WTC11 (cell line): ENCODE measurements around the gene APH1B. TPM values are rescaled to one million over a fixed set of nuclear protein-coding genes. Genes with fewer than 3 reads are reported as not detected.

Source experiments
- ATAC-seq: fragments of 200-7000 bp; cut with Tn5 transposase; 2 replicates; pipeline ENCODE4 v1.10.0; 2021; ENCODE audit warnings: mild to moderate bottlenecking, moderate library complexity
- CTCF ChIA-PET: fragments of 300-600 bp; sonication (Branson Sonifier 250); formaldehyde crosslinking; loops from one replicate; lab custom pipeline; 2021; ENCODE audit warnings: antibody characterized with exemption; lab: Charles Lee
- POLR2A ChIA-PET: fragments of 350-600 bp; sonication (Branson Sonifier 250); formaldehyde crosslinking; loops from one replicate; lab custom pipeline; 2021; ENCODE audit warnings: antibody characterized with exemption; lab: Charles Lee
- DNase-seq: peaks from one replicate; pipeline ENCODE4 v3.0.0; 2021; ENCODE audit warnings: low spot score
- H3K27ac Mint-ChIP-seq: 2 replicates; pipeline ENCODE4 v1.8.0; 2021; ENCODE audit warnings: mixed read lengths
- H3K27me3 Mint-ChIP-seq: 2 replicates; pipeline ENCODE4 v1.8.0; 2021; ENCODE audit warnings: low read depth, mild to moderate bottlenecking, moderate library complexity, mixed read lengths
- H3K36me3 Mint-ChIP-seq: 2 replicates; pipeline ENCODE4 v1.8.0; 2021; ENCODE audit warnings: mixed read lengths
- H3K4me1 Mint-ChIP-seq: 2 replicates; pipeline ENCODE4 v1.8.0; 2022; ENCODE audit warnings: mixed read lengths
- H3K4me3 Mint-ChIP-seq: 2 replicates; pipeline ENCODE4 v1.8.0; 2021; ENCODE audit warnings: mild to moderate bottlenecking, moderate library complexity, mixed read lengths
- H3K9me3 Mint-ChIP-seq: 2 replicates; pipeline ENCODE4 v1.8.0; 2021; ENCODE audit warnings: mixed read lengths
- CREB1 ChIP-seq: sonication (generic); formaldehyde crosslinking; IDR thresholded peaks from 2 replicates; pipeline ENCODE4 v1.8.0; 2023; ENCODE audit warnings: mild to moderate bottlenecking, missing genetic modification reagents
- E2F5 ChIP-seq: sonication (generic); formaldehyde crosslinking; IDR thresholded peaks from 2 replicates; pipeline ENCODE4 v1.8.1; 2022; ENCODE audit warnings: mild to moderate bottlenecking, moderate library complexity, missing genetic modification reagents
- ESRRA ChIP-seq: sonication (generic); formaldehyde crosslinking; IDR thresholded peaks from 2 replicates; pipeline ENCODE4 v1.8.1; 2022; ENCODE audit warnings: mild to moderate bottlenecking, missing genetic modification reagents, borderline replicate concordance
- FOXJ3 ChIP-seq: sonication (generic); formaldehyde crosslinking; IDR thresholded peaks from 2 replicates; pipeline ENCODE4 v1.9.0; 2021; ENCODE audit warnings: missing genetic modification reagents, mild to moderate bottlenecking, borderline replicate concordance
- FOXP4 ChIP-seq: sonication (generic); formaldehyde crosslinking; IDR thresholded peaks from 2 replicates; pipeline ENCODE4 v1.8.0; 2022; ENCODE audit warnings: mild to moderate bottlenecking, missing genetic modification reagents
- GRHL2 ChIP-seq: fragments of 250-450 bp; sonication (Bioruptor Pico); IDR thresholded peaks from 2 replicates; pipeline ENCODE4 v1.8.0; 2022; ENCODE audit warnings: mild to moderate bottlenecking, moderate library complexity; ENCODE audit not compliant: insufficient replicate concordance, severe bottlenecking
- GTF2I ChIP-seq: fragments of 250-450 bp; sonication (Bioruptor Pico); conservative IDR thresholded peaks from 2 replicates; pipeline ENCODE4 v1.4.0; 2021; ENCODE audit warnings: mild to moderate bottlenecking
- JAZF1 ChIP-seq: fragments of 250-450 bp; sonication (Bioruptor Pico); IDR thresholded peaks from 2 replicates; pipeline ENCODE4 v1.9.0; 2021; ENCODE audit warnings: moderate library complexity, mild to moderate bottlenecking, inconsistent platforms
- JUN ChIP-seq: sonication (generic); formaldehyde crosslinking; IDR thresholded peaks from 2 replicates; pipeline ENCODE4 v1.8.0; 2023; ENCODE audit warnings: mild to moderate bottlenecking, missing genetic modification reagents
- KAT7 ChIP-seq: sonication (generic); formaldehyde crosslinking; IDR thresholded peaks from 2 replicates; pipeline ENCODE4 v1.8.1; 2023; ENCODE audit warnings: missing genetic modification reagents, mild to moderate bottlenecking, borderline replicate concordance
- MYBL2 ChIP-seq: sonication (generic); formaldehyde crosslinking; IDR thresholded peaks from 2 replicates; pipeline ENCODE4 v1.8.1; 2023; ENCODE audit warnings: mild to moderate bottlenecking, moderate library complexity, missing genetic modification reagents
- NFATC4 ChIP-seq: fragments of 250-450 bp; sonication (Bioruptor Pico); IDR thresholded peaks from 2 replicates; pipeline ENCODE4 v1.9.0; 2021; ENCODE audit warnings: mild to moderate bottlenecking
- NFE2L1 ChIP-seq: sonication (generic); formaldehyde crosslinking; IDR thresholded peaks from 2 replicates; pipeline ENCODE4 v1.8.1; 2023; ENCODE audit warnings: missing genetic modification reagents
- NR2C2 ChIP-seq: sonication (generic); formaldehyde crosslinking; IDR thresholded peaks from 2 replicates; pipeline ENCODE4 v1.8.0; 2022; ENCODE audit warnings: mild to moderate bottlenecking, missing genetic modification reagents
- RELA ChIP-seq: sonication (generic); formaldehyde crosslinking; IDR thresholded peaks from 2 replicates; pipeline ENCODE4 v1.8.1; 2022; ENCODE audit warnings: missing genetic modification reagents, mild to moderate bottlenecking, borderline replicate concordance
- SMAD3 ChIP-seq: sonication (generic); formaldehyde crosslinking; IDR thresholded peaks from 2 replicates; pipeline ENCODE4 v1.8.0; 2022; ENCODE audit warnings: missing genetic modification reagents, mild to moderate bottlenecking, borderline replicate concordance
- SP1 ChIP-seq: sonication (generic); formaldehyde crosslinking; conservative IDR thresholded peaks from 2 replicates; pipeline ENCODE4 v1.8.1; 2022; ENCODE audit warnings: missing genetic modification reagents
- TEAD1 ChIP-seq: sonication (generic); formaldehyde crosslinking; IDR thresholded peaks from 2 replicates; pipeline ENCODE4 v1.8.0; 2022; ENCODE audit warnings: mild to moderate bottlenecking, missing genetic modification reagents
- TEAD4 ChIP-seq: sonication (generic); formaldehyde crosslinking; IDR thresholded peaks from 2 replicates; pipeline ENCODE4 v1.8.0; 2022; ENCODE audit warnings: mild to moderate bottlenecking, missing genetic modification reagents
- TP53 ChIP-seq: sonication (generic); formaldehyde crosslinking; IDR thresholded peaks from 2 replicates; pipeline ENCODE4 v1.8.1; 2023; ENCODE audit warnings: mild to moderate bottlenecking, missing genetic modification reagents
- ZNF121 ChIP-seq: sonication (generic); formaldehyde crosslinking; IDR thresholded peaks from 2 replicates; pipeline ENCODE4 v1.8.0; 2023; ENCODE audit warnings: missing genetic modification reagents
- ZNF281 ChIP-seq: sonication (generic); formaldehyde crosslinking; IDR thresholded peaks from 2 replicates; pipeline ENCODE4 v1.8.0; 2023; ENCODE audit warnings: mild to moderate bottlenecking, missing genetic modification reagents
- total RNA-seq: library from RNA; stranded (reverse); gene quantifications from 3 replicates; pipeline ENCODE4 v1.2.3, GENCODE V29; 2021
- TF ChIP-seq, protein P1 (sequence below): fragments of 200-600 bp; IDR thresholded peaks from 2 replicates; pipeline ENCODE4 v1.8.0; 2022; ENCODE audit warnings: antibody characterized with exemption
- TF ChIP-seq, protein P2 (sequence below): sonication (generic); formaldehyde crosslinking; IDR thresholded peaks from 2 replicates; pipeline ENCODE4 v1.8.0; 2023; ENCODE audit warnings: missing genetic modification reagents, mild to moderate bottlenecking, borderline replicate concordance

Gene APH1B
- total RNA-seq, 1 experiment from 2014 or later: 25.0 TPM

- Mint-ChIP-seq H3K4me1 (peaks cover 20% of the 10 kb centered on the region), H3K4me3 (no peak overlapping the region), H3K36me3 (peaks cover 18% of the 10 kb centered on the region), H3K9me3 (peaks cover 20% of the 10 kb centered on the region), H3K27ac (no peak overlapping the region), H3K27me3 (no peaks in the 10 kb centered on the region; the same call in 1 of the 2 replicates)
- no peak for DNase-seq
- ChIA-PET CTCF (no interaction called here), POLR2A (no interaction called here)
- no peak for ATAC-seq
- TF ChIP-seq RELA (CRISPR knock-in tag): no peak
- TF ChIP-seq TEAD1 (CRISPR knock-in tag): no peak
- TF ChIP-seq ESRRA: no peak
- TF ChIP-seq FOXP4: no peak
- no peak for TF ChIP-seq GRHL2 (CRISPR knock-in tag)
- TF ChIP-seq MYBL2: no peak
- no peak for TF ChIP-seq FOXJ3 (CRISPR knock-in tag)
- no peak for TF ChIP-seq TEAD4 (CRISPR knock-in tag)
- no peak for TF ChIP-seq SMAD3 (CRISPR knock-in tag)
- TF ChIP-seq, protein P1, sequence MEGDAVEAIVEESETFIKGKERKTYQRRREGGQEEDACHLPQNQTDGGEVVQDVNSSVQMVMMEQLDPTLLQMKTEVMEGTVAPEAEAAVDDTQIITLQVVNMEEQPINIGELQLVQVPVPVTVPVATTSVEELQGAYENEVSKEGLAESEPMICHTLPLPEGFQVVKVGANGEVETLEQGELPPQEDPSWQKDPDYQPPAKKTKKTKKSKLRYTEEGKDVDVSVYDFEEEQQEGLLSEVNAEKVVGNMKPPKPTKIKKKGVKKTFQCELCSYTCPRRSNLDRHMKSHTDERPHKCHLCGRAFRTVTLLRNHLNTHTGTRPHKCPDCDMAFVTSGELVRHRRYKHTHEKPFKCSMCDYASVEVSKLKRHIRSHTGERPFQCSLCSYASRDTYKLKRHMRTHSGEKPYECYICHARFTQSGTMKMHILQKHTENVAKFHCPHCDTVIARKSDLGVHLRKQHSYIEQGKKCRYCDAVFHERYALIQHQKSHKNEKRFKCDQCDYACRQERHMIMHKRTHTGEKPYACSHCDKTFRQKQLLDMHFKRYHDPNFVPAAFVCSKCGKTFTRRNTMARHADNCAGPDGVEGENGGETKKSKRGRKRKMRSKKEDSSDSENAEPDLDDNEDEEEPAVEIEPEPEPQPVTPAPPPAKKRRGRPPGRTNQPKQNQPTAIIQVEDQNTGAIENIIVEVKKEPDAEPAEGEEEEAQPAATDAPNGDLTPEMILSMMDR: no peak
- TF ChIP-seq TP53: no peak
- no peak for TF ChIP-seq GTF2I
- no peak for TF ChIP-seq NFE2L1 (CRISPR knock-in tag)
- TF ChIP-seq KAT7 (CRISPR knock-in tag): no peak
Observed at GRCh38 chr15:63238796-63239195, 38.6 kb upstream of the APH1B start.

DNA sequence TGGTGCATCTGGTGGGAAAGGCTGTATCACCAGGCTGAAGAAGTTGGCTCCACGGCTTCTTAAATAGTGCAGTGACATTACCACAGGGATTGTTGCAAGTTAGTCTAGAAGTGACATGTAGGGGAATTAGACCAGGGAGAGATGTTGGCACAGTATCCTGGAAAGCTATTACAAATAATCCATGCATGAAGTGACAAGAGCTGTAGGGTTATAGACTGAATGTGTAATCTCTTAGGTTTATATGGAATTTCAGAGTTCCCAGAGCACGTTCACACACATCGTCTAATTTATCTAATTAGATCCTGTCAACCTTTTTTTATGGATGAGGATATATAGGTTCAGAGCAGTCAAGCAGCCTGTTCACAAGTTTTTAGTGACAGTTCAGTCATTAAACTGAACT is 37.3 kb upstream of the APH1B start:
- peaks cover 21% of the 10 kb centered on the region for H3K9me3 Mint-ChIP-seq
- TF ChIP-seq E2F5 (CRISPR knock-in tag): no peak
- no peak for TF ChIP-seq JUN (CRISPR knock-in tag)
- no peak for TF ChIP-seq ZNF121 (CRISPR knock-in tag)
- TF ChIP-seq SP1 (CRISPR knock-in tag): no peak
- no peak for TF ChIP-seq NFATC4 (CRISPR knock-in tag)
- TF ChIP-seq, all 79 proteins: peak for 0
- ChIA-PET POLR2A (interaction anchor here (0.6 kb wide), 2 partner anchors 9 to 38 kb away, joined by 3 to 4 read pairs; no protein-coding TSS in a partner anchor), CTCF (no interaction called here)
- Mint-ChIP-seq H3K27ac (no peak overlapping the region), H3K4me1 (peaks cover 8% of the 10 kb centered on the region; the same call in 1 of the 2 replicates), H3K27me3 (no peaks in the 10 kb centered on the region; the same call in 1 of the 2 replicates), H3K4me3 (no peak overlapping the region), H3K36me3 (peaks cover 22% of the 10 kb centered on the region)
- ATAC-seq (no peak), DNase-seq (no peak)

GRCh38 chr15:63241316-63241715 is 36.1 kb upstream of the APH1B start:
- peaks cover 25% of the 10 kb centered on the region for H3K36me3 Mint-ChIP-seq
- H3K27me3 Mint-ChIP-seq: no peaks in the 10 kb centered on the region; the same call in 1 of the 2 replicates
- CTCF ChIA-PET: no interaction called here

More at GRCh38 chr15:63241316-63241715, 36.1 kb upstream of the APH1B start:
- POLR2A ChIA-PET: no interaction called here
- peaks cover 5% of the 10 kb centered on the region; the same call in 1 of the 2 replicates for H3K4me1 Mint-ChIP-seq
- ATAC-seq (no peak), DNase-seq (no peak)
- H3K4me3 Mint-ChIP-seq: no peak overlapping the region
- H3K27ac Mint-ChIP-seq: no peak overlapping the region
- peaks cover 21% of the 10 kb centered on the region for H3K9me3 Mint-ChIP-seq
- no peak for TF ChIP-seq ESRRA
- TF ChIP-seq JAZF1 (CRISPR knock-in tag): no peak
- TF ChIP-seq NR2C2 (CRISPR knock-in tag): no peak
- TF ChIP-seq, protein P2, sequence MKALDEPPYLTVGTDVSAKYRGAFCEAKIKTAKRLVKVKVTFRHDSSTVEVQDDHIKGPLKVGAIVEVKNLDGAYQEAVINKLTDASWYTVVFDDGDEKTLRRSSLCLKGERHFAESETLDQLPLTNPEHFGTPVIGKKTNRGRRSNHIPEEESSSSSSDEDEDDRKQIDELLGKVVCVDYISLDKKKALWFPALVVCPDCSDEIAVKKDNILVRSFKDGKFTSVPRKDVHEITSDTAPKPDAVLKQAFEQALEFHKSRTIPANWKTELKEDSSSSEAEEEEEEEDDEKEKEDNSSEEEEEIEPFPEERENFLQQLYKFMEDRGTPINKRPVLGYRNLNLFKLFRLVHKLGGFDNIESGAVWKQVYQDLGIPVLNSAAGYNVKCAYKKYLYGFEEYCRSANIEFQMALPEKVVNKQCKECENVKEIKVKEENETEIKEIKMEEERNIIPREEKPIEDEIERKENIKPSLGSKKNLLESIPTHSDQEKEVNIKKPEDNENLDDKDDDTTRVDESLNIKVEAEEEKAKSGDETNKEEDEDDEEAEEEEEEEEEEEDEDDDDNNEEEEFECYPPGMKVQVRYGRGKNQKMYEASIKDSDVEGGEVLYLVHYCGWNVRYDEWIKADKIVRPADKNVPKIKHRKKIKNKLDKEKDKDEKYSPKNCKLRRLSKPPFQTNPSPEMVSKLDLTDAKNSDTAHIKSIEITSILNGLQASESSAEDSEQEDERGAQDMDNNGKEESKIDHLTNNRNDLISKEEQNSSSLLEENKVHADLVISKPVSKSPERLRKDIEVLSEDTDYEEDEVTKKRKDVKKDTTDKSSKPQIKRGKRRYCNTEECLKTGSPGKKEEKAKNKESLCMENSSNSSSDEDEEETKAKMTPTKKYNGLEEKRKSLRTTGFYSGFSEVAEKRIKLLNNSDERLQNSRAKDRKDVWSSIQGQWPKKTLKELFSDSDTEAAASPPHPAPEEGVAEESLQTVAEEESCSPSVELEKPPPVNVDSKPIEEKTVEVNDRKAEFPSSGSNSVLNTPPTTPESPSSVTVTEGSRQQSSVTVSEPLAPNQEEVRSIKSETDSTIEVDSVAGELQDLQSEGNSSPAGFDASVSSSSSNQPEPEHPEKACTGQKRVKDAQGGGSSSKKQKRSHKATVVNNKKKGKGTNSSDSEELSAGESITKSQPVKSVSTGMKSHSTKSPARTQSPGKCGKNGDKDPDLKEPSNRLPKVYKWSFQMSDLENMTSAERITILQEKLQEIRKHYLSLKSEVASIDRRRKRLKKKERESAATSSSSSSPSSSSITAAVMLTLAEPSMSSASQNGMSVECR (CRISPR knock-in tag): no peak
- TF ChIP-seq ZNF281 (CRISPR knock-in tag): no peak
- TF ChIP-seq CREB1 (CRISPR knock-in tag): no peak
